NCI-H2196 treated with DMSO at 0.1 percent for 48 hours (cell line): ENCODE data around the gene BRPF3.
A peak's percentile ranks its signal among the peaks of the same experiment; 100 is the strongest.

Source experiments
- DNase-seq: peaks from one replicate; lab custom pipeline; 2025; ENCODE audit not compliant: unreplicated experiment; lab: John Stamatoyannopoulos, UW

BRPF3 gene

GRCh38 chr6:36196113-36196879, at the start of gene BRPF3:
Gene BRPF3, plus strand, starts transcription at chr6:36196744. Its CDS starts 3,579 bp downstream, at chr6:36200323.
- DNase-seq, result peak; percentile 74

GRCh38 chr6:36147294-36147693, 49.2 kb upstream of the BRPF3 start:
- no peak for DNase-seq

- DNase-seq, result no peak
Observed at GRCh38 chr6:36149476-36149875, 47.1 kb upstream of the BRPF3 start.

- DNase-seq, result no peak
Observed at GRCh38 chr6:36150283-36150682, 46.3 kb upstream of the BRPF3 start.

GRCh38 chr6:36154286-36154685, 42.3 kb upstream of the BRPF3 start:
- DNase-seq, result no peak

GRCh38 chr6:36155662-36156061, 40.9 kb upstream of the BRPF3 start:
- DNase-seq, result no peak

- DNase-seq, result no peak
Observed at GRCh38 chr6:36160147-36160760, 36.3 kb upstream of the BRPF3 start.

GRCh38 chr6:36169023-36170007, 27.2 kb upstream of the BRPF3 start:
- DNase-seq, result no peak

- DNase-seq, result no peak
Observed at GRCh38 chr6:36170704-36171103, 25.8 kb upstream of the BRPF3 start.

GRCh38 chr6:36171573-36171972, 25.0 kb upstream of the BRPF3 start:
- no peak for DNase-seq

- DNase-seq, result no peak
Observed at GRCh38 chr6:36177166-36177565, 19.4 kb upstream of the BRPF3 start.

- DNase-seq, result no peak
Observed at GRCh38 chr6:36178544-36178943, 18.0 kb upstream of the BRPF3 start.

- DNase-seq, result no peak
Observed at GRCh38 chr6:36180126-36180525, 16.4 kb upstream of the BRPF3 start.

- DNase-seq, result no peak
Observed at GRCh38 chr6:36184311-36184710, 12.2 kb upstream of the BRPF3 start.

- no peak for DNase-seq
Observed at GRCh38 chr6:36186199-36186598, 10.3 kb upstream of the BRPF3 start.

GRCh38 chr6:36187446-36187845, 9.1 kb upstream of the BRPF3 start:
- no peak for DNase-seq

GRCh38 chr6:36195471-36196112, 952 bp upstream of the BRPF3 start:
- DNase-seq, result no peak

- peak; percentile 94 for DNase-seq
Observed at GRCh38 chr6:36196880-36197548, 470 bp downstream of the BRPF3 start.

GRCh38 chr6:36197739-36198221, 1.2 kb downstream of the BRPF3 start:
- DNase-seq, result no peak

- no peak for DNase-seq
Observed at GRCh38 chr6:36198986-36199385, 2.4 kb downstream of the BRPF3 start.
